NCI-H1105 (cell line): ENCODE results near the gene PAXIP1.
A peak's percentile ranks its signal among the peaks of the same experiment; 100 is the strongest.
"Not testable (repeated sequence)": the region's sequence is repeated elsewhere in the genome, so short reads cannot be mapped to it uniquely, and the experiment has no call there.

Experiments used
- DNase-seq: peaks from one replicate; lab custom pipeline; 2025; lab: John Stamatoyannopoulos, UW

PAXIP1 gene

GRCh38 chr7:155003092-155003375 is at the start of gene PAXIP1:
PAXIP1 (minus strand) TSS chr7:155003124; CDS start chr7:155002929, 195 bp downstream.
- no peak for DNase-seq

- no peak for DNase-seq
Measured at GRCh38 chr7:155051355-155051754, 48.4 kb upstream of the PAXIP1 start.

- no peak for DNase-seq
Measured at GRCh38 chr7:155048006-155048405, 45.1 kb upstream of the PAXIP1 start.

GRCh38 chr7:155043756-155044155 is 40.8 kb upstream of the PAXIP1 start:
- no peak for DNase-seq

GRCh38 chr7:155038335-155038734 is 35.4 kb upstream of the PAXIP1 start:
- DNase-seq: no peak

GRCh38 chr7:155034495-155034894 is 31.6 kb upstream of the PAXIP1 start:
- not testable (repeated sequence) for DNase-seq

- DNase-seq: no peak
Measured at GRCh38 chr7:155032978-155033377, 30.1 kb upstream of the PAXIP1 start.

- no peak for DNase-seq
Measured at GRCh38 chr7:155027879-155028278, 25.0 kb upstream of the PAXIP1 start.

GRCh38 chr7:155021699-155022145 is 18.8 kb upstream of the PAXIP1 start:
- no peak for DNase-seq

- no peak for DNase-seq
Measured at GRCh38 chr7:155020996-155021395, 18.1 kb upstream of the PAXIP1 start.

GRCh38 chr7:155017834-155018233 is 14.9 kb upstream of the PAXIP1 start:
- peak; percentile 54 for DNase-seq

GRCh38 chr7:155011086-155011485 is 8.2 kb upstream of the PAXIP1 start:
- DNase-seq: no peak

- DNase-seq: no peak
Measured at GRCh38 chr7:155009570-155010157, 6.7 kb upstream of the PAXIP1 start.

GRCh38 chr7:155007947-155008346 is 5.0 kb upstream of the PAXIP1 start:
- DNase-seq: no peak

- peak; percentile 77 for DNase-seq
Measured at GRCh38 chr7:155003376-155004214, 671 bp upstream of the PAXIP1 start.

GRCh38 chr7:155002411-155003091 is 373 bp downstream of the PAXIP1 start:
- DNase-seq: peak; percentile 48

GRCh38 chr7:155001756-155002410 is 1.0 kb downstream of the PAXIP1 start:
- no peak for DNase-seq

GRCh38 chr7:155000795-155001194 is 2.1 kb downstream of the PAXIP1 start:
- no peak for DNase-seq

- no peak for DNase-seq
Measured at GRCh38 chr7:154998481-154998880, 4.4 kb downstream of the PAXIP1 start.

GRCh38 chr7:154997840-154998370 is 5.0 kb downstream of the PAXIP1 start:
- no peak for DNase-seq

- no peak for DNase-seq
Measured at GRCh38 chr7:154996756-154997155, 6.2 kb downstream of the PAXIP1 start.

GRCh38 chr7:154996101-154996500 is 6.8 kb downstream of the PAXIP1 start:
- DNase-seq: no peak
